Activated CD8-positive, alpha-beta memory T cell treated with anti-CD3 and anti-CD28 coated beads, Interleukin-2, amount 50 U/mL, for 48 hours (primary cell): ENCODE results near the gene DCAF5.

Experiments used
- DNase-seq: peaks from one replicate; pipeline ENCODE4 v3.0.0-alpha.2; 2020

The DCAF5 gene

DNA sequence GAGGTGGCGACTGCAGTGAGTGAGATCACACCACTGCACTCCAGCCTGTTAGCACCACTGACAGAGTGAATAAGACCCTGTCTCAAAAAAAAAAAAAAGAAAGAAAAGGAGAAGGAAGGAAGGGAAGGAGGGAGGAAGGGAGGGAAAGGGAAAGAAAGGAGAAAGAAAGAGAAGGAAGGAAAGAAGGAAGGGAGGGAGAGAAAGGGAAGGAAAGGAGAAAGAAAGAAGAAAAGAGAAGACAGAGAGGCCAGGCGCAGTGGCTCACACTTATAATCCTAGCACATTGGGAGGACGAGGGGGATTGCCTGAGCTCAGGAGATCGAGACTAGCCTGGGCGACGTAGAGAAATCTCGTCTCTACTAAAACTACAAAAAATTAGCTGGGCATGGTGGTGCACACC lies 13.2 kb downstream of the DCAF5 start:
- DNase-seq = no peak

DNA sequence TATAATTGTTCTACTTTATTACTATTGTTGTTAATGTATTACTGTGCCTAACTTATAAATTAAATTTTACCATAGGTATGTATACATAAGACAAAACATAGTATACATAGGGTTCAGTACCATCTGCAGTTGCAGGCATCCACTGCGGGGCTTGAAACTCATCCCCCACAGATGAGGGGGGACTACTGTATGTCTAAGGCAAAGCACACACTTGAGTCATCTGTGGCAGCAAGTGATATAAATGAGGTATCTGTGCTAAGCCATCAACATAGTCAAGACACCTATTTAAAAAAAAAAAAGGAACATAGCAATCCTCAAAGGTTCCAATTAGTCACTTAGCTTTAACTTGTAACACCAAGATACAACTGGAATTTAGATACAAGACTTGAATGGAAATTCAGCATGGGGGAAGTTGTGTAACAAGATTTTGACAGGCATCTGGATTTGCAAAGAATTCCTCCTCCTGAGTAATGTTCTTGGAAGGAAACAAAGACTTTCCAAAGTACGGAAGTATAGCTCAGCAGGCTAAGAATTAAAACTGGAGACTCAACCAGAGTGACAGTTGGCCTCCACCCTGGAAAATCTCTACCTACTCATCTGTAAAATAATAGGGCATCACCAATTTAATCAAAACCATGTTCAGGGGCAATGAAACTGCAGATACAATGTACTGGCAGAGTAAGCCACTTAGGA lies 14.9 kb downstream of the DCAF5 start:
- DNase-seq = no peak

DNA sequence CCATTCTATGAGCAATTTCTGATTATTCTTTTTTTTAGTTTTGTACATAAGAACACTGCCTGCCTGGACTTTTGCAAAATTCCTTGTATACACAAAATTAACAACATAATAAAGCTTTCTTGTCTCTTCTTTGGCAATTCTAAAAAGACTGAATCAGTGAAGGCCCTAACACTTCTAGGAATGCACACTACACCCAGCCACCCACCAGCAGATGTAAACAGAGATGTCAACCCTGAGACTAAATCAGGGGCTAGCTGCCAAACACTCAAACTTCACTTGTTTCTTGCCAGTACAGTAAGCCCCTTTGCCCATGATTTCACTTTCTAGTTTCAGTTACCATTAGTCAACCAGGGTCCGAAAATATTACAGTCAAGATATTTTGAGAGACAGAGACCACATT lies 15.5 kb downstream of the DCAF5 start:
- no peak for DNase-seq

DNA sequence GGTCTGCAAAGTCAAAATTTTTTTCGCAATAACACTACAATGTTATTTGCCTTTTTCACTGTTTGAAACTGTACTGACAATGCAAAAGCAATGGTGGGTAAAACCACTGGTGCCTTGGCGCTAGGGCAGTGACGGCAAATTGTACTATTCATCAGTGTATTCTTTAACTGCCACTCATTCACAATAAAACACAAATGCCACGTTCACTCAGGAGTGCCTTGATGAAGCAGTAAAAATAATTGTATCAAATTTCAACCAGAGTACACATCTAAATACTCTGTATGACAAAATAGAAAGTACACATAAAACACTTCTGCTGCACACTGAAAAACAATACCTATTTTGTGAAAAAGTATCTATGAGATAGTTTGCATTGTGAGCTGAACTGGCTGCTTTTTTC lies 17.8 kb downstream of the DCAF5 start:
- DNase-seq = no peak

DNA sequence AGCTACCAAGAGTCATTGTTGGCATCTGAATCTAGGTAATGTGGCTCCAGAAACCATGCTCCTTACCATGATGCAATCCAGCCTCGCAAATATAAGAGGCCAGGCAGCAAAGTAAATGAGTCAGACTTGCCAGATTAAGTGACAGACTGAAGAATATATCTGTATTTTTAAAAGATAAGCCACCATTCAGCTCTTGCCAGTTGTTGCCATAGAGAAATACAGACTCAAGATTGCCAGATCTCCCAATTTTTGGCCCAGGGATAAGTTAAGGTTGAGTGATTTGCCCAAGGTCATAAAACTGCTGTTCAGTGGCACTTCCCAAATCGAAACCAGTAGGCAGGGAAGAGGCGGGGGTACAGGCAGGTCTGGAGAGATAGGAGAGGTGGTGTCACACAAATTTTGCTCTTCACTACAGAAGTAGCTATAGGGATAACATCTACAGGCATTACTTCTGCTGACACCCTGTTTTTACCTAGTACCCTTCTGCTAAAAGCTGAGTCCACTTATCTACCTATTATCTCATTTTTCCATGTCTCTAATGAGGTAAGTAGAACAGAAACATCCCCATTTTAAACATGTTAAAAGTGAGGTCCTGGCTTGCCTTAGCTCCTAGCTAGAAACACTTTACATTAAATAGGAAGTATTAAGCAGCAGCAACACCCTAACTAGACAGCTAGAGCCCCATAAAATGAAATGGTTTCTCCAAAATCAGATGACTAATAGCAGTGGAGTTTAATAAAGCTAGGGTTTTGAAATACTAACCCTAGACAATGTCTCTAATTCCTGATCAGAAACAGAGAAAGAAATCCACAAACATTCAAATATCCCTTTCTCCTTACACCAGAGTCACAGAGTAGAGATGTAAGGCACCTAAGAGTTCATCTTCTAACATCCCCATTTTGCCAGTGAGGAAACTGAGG lies 19.5 kb downstream of the DCAF5 start:
- no peak for DNase-seq

DNA sequence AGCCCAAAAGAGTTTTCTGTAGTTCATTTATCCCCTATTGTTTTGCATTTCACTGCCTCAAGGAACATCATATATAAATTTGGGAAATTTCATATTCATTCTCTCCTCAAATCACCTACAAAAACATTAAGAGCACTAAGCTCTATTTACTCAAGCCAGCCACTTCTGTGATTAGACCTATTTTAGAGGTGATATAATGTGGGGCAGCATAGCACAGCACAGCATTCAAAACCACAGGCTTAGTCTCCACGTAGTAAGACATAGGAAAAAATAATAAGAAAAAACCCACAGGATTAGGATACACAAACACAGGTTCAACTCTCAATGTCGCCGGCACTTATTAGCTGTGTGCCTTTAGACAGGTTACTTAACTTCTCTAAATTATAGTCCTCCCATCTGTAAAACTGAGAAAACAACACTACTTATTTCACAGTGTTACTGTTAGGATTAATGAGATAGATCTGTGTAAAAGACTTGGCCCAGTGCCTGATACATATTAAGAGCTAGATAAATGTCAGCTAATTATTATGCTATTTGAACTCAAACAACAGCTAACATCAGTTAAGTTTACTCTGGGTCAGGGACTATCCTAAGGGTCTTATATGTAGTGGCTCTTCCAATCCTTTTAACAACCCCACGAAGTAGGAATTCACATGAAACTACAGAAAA lies 20.3 kb downstream of the DCAF5 start:
- no peak for DNase-seq

DNA sequence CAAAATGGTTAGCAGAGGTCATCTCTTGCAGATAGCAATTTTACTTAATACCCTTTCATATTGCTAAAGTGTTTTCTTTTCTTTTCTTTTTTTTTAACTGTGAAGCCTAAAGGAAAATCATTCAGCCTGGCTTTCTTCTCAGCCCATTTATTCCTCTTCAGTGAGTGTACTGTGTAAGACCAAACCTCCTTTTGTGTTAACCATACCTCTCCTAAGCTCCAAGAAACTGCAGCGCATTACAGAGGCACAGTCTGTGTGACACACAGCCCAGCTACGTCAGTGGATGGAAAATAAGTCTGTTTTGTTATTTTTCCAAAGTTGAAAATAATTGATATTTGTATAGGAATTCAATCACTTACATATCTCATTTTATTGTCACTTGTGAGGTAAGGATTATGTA lies 21.7 kb downstream of the DCAF5 start:
- DNase-seq = no peak

DNA sequence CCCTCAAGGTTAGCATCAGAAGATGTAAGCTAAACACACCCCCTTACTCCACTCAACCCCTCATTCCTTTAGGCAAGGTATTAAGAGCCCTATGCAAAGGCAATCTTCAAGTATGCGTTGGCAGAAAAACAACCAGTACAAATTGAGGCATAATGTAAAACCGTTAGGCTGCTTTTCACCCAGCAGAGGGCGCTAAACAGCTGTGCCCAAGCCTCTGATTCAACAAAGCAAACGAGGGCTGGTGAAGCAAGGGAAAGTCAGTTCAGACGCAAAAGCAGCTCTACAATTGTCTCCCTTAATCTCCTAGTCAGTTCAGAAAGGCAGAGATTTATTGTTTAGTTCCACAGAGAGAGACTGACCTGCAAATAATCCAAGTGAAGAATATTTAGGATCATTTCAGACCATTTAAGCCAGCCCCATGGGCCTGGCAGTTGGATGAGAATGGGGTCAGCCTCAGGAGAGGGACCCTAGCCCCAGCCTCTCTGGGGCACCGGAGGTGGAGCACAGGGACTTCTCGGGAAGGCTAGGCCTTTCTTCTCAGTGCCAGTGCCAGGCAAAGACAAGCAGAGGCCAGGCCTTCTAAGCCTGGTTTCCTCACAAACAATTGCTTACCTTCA lies 23.5 kb downstream of the DCAF5 start:
- peak; percentile 80 for DNase-seq

DNA sequence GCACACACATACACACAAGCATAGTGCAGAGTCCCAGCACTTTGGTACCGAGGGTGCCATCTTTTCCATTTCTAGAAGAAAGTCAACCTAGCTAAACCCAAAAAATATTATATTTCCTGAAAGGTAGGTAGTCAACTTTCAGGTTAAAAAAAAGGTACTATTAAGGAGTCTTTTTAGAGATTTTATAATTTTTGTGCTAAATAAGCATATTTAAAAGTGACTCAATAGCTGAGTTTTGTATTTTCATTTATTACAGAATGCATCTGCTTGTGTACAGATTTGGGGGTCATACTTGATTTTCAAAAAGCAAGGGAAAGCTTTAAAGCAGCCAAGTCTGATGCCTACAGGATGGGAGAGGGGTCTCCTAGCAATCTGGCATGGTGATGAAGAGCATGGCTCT lies 34.6 kb downstream of the DCAF5 start:
- no peak for DNase-seq

DNA sequence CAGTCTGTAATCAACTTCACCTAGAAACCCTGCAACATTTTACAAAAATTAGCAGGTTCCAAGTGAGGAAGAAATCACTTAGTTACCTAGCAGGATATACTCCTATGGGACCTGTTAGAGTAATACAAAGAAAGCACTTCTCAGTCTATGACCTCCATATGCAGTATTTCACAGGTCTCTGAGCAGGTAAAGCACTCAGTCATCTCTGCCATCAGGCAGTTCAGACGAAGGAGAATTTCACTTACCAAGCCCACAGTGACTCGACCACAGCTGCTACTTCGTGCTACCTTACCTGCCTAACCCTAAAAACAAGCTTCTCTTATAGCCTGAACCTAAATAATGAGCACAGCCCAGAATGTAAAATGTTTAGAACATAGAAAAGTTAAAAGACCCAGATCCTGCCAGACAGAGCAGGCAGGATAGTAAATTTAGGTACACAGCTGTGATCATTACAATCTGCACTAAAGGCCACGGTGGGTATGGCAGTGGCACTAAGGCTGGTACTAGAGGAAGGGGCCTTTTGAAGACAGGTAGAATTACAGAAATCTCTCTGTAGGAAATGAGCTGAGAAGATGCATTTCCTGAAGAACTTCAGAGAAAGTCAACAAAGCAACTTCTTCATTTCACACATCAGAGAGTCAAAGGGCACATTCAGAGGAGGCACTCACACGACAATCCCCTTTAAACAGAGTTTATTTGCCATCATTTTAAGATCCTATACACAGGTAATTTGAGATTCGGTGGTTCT lies 35.7 kb downstream of the DCAF5 start:
- DNase-seq = no peak

DNA sequence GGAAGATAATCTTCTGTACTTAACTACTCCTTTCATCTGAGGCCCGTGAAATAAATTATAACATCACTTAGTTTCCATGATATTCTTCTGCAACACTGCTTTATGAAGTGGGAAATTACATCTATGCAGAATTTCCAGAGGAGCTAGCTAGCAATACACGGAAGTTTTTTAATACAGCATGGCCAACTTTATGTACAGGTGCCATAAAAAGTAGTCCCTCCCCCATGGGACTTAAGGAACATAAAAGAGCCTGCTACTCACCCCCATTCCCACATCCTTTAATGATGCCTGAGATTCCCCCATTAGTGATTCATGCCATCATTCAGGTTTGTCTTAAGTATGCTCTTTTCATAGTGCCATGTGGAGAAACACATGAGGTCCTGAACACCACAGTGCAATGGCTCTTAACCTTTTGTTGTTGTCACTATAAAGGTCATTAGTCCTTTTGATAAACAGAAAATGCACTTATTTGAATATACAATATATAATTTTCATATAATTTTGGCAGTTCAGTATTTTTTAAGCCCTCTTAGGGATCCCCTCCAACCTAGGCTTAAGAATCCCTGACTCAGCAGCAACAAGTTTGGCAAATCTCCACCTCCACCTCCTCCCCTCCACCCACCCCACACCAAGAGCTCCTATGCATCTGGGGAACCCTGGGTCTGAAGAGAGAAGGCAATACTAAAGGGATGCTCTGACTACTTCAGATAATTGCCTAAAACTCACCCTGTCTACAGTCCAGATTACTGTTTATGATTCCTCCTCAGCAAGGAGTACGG lies 37.3 kb downstream of the DCAF5 start:
- DNase-seq = no peak

DNA sequence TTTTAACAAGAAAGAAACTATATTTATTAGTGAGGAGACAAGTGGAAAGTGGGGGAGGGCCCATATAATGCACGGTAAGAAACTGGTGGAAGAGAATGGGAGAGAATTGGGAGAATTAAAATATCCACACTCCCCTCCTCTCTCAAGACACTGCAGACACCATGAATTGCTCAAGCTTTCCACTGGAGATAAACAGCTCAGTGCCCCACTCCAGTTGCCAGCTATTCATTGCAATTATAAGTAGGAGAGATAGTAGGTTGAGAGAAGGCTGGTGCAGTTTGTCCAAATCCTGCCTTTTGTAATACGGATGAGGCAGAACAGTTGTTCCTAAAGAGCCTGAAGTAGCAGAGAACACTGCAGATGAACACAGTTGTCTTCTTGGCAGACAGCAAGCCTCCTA lies 38.2 kb downstream of the DCAF5 start:
- no peak for DNase-seq

DNA sequence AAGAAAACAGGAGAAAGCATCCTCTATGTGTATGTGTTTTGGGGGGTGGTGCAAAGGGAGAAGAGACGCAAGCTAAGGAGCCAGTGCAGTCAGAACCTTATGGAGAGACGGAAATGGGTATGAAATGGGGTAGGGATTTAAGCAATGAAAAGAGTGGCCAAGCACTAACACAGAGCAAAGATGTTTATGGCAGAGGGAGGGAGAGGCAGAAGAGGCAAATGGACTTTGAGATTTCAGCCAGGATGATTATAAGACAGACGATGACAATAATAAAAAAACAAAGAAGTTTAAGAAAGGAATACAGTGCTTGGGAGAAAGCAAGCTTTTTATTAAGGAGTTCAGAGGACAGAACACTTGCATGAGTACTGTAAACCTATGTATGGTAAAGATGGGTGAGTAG lies 44.6 kb downstream of the DCAF5 start:
- no peak for DNase-seq

DNA sequence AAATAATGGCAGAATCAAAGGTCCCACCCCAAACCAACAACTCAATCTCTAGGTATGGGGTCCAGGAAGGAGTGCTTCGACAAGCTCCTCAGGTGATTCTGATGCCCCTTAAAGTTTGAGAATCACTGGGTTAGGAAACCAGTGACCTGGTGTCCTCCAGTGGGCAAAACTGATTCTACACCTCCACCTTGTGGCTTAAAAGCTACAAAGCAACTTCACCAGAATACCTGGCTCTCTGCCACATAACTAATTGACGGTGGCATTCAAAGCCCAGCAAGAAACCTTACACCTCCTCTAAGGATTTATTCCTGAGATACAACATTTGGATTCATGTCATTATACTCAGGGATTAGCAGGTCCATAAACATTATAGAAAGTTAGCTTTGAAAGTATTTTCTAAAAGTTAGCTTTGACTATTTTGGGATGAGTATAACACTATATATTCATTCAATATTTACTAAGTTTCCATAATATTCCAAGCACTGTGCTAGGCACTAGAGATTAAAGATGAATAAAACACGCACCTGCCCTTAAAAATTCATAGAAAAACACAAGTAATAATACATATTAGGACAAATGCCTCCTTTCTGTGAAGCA lies 45.4 kb downstream of the DCAF5 start:
- no peak for DNase-seq

DNA sequence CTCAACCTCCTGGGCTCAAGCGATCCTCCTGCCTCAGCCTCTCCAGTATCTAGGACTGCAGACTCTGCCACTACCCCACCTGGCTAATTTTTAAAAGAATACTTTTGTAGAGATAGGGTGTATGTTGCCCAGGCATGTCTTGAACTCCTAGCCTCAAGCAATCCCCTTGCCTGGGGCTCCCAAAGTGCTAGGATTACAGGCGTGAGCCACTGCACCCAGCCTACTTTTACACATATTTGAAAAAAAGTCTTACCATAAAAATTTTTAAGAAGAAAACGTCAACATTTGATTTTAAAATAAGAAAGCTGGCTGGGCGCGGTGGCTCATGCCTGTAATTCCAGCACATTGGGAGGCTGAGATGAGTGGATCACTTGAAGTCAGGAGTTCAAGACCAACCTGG lies 46.5 kb downstream of the DCAF5 start:
- no peak for DNase-seq

DNA sequence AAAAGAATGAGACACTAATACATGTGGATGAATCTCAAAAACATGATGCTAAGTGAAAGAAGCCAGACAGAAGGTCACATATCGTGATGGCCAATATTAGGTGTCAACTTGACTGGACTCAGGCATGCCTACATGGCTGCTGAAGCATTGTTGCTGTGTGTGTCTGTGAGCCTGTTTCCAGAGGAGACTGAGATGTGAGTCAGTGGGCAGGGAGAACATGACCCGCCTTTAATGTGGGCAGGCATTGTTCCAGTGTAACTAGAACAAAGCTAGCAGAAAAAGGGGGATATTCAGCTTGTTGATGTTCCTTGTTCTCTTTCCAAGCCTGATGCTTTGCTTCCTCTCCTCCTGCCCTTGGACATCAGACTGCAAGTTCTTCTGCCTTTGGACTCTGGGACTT lies 47.6 kb downstream of the DCAF5 start:
- DNase-seq = no peak

DNA sequence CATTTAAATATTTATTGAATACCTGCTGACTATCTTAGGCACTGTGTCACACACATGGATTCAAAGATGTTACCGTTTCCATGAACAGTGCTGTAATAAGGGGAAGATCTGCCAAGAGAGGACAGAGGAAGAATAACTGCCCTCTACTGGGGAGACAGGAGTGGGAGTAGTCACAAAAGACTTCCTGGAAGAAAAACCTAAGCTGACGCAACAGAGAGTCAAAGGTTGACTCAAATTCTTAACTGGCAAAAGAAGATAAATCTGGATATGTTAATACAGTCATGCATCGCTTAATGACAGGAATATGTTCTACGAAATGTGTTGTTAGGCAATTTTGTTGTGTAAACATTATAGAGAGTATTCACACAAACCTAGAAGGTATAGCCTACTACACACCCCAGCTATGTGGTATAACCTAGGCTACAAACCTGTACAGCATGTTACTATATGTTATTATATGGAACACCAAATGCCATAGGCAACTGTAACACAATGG lies 51.5 kb downstream of the DCAF5 start:
- DNase-seq = no peak

DNA sequence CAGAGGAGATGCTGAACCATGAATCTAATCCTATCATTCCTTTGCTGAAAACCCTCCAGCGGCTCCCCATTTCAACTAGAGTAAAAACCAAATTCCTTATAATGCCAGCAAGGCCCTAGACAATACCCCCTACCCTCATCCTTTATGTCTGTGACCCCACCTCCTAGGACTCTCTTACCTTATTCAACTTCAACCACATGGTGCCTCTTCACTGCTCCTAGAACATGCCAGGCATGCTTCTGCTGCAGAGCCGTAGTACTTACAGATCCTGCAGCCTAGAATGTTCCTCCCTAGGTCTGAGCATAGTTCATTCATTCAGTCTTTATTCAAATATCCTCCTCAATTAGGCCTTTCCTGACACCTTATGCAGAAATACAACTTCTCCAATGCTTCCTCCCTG lies 54.9 kb downstream of the DCAF5 start:
- DNase-seq = no peak

DNA sequence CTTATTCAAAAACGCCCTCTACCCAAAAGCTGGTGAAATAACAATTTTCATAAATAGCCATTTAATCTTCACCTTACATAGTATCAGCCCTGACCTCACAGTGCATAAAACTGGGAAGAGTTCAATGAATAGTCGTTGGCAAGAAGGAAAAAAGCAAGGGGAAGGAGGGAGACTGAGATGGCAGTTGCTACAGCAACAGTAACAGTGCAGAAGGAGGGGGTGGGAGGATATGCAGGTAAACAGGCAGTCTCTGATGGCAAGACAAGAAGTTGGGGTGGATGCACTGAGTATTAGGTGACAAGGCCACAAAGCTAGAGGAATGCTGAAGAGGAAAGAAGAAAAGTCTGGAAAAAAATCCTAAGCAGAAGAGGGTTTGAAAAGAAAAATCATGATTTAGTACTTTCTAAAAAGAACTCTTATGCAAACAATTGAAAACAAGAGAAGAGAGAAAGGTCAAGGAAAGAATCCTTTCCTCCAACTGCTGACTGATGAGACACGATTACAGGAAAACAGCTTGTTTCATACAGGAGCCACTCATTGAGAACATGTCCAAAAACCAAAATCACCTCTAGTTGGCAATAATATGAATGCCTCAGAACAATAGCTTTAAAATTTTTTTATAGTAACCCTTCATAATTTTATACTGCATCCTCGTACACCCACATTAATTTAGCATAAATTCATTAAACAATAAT lies 56.0 kb downstream of the DCAF5 start:
- DNase-seq = no peak

DNA sequence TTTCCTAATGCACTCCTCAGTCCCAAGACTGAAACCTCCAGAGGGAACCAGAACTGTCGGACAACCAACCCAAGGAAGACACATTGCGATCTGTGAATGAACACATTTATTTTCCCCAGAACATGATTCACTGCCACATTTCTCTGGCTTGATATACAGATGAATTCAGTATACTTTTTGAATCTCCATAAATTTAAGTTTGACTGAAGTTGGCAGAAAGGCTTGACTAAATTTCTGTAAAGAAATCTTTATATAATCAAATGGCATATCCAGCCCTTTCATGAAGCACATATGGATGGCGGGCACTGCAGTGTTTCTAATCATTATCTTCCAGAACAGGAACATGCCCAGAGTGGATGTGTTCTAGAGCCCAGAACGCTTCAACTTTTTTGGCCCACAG lies 56.7 kb downstream of the DCAF5 start:
- no peak for DNase-seq

DNA sequence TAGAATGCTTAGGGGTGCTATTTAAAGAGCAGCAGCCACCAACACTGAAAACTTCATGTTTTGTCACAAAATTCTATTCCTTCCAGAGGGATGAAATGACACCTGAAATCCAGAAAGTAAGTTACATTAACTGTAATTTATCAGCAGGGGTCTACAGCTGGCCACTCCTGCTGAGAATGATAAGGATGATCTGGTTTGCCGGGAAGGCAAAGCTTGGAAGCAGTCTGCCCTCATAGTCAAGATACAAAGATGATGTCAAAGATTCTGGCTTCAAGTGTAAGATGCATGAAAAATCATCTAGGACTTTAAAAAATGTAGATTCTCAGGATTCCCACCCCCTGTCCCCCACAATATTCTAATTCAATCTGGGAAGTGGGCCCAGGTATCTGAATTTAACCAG lies 58.4 kb downstream of the DCAF5 start:
- DNase-seq = no peak
